CD4-positive, alpha-beta T cell treated with Interleukin-2 at 100 ng/mL for 4 hours (primary cell): ENCODE measurements around the gene SSU72.

Source experiments
- DNase-seq: peaks from one replicate; pipeline ENCODE4 v3.0.0-alpha.2; 2020; ENCODE audit warnings: low spot score

The SSU72 gene

GRCh38 chr1:1610796-1611195 lies 36.1 kb upstream of the SSU72 start:
- no peak for DNase-seq

DNA sequence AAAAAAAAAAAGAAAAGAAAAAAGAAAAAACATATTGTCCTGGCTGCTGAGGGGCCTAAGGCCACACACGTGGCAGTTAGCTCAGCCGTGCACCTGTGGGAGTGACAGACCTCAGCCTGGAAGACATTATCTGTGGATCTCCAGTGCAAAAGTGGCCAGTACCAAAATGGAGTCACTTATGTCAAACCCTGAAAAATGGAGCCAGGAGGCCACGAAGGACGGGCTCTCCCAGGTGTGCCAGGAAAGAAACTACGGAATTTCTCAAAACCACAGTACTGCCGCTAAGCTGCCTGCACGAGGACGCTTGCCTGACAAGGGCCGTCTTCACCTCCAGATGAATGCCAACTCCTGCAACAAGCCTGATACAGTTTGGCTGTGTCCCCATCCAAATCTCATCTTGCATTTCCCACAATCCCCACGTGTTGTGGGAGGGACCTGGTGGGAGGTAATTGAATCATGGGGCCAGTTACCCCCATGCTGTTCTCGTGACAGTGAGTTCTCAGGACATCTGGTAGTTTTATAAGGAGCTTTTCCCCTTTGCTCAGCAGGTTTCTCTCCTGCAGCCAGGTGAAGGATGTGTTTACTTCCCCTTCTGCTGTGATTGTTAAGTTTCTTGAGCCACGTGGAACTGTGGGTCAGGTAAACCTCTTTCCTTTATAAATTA lies 35.3 kb upstream of the SSU72 start:
- DNase-seq: no peak

- no peak for DNase-seq
These were observed 31.6 kb upstream of the SSU72 start for GRCh38 chr1:1606232-1606631.

DNA sequence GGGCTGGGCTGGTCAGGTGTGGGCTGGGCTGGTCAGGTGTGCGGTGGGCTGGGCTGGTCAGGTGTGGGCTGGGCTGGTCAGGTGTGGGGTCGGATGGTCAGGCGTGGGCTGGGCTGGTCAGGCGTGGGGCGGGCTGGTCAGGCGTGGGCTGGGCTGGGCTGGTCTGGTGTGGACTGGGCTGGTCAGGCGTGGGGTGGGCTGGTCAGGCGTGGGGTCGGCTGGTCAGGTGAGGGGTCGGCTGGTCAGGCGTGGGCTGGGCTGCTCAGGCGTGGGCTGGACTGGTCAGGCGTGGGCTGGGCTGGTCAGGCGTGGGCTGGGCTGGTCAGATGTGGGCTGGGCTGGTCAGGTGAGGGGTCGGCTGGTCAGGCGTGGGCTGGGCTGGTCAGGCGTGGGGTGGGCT lies 31.1 kb upstream of the SSU72 start:
- no peak for DNase-seq

DNA sequence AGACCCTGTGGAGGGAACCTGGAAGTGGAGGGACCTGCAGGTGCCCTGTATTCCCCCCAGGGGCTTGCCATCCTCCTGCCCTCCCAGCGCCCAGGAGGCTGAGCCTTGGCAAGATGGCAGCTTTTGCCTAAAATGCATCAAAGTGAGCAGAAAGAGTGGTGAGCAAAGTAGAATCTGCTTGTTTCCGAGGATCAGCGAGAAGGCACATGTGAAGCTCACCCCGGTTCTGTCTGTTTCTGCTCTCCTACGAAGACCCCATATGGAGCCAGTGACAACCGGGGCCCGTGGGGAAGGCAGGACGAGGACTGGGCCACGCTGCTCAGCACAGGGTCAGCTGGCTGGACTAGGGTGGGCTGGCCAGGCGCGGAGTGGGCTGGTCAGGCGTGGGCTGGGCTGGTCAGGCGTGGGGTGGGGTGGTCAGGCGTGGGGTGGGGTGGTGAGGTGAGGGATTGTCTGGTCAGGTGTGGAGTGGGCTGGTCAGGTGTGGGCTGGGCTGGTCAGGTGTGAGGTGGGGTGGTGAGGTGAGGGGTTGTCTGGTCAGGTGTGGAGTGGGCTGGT lies 30.4 kb upstream of the SSU72 start:
- DNase-seq: no peak

DNA sequence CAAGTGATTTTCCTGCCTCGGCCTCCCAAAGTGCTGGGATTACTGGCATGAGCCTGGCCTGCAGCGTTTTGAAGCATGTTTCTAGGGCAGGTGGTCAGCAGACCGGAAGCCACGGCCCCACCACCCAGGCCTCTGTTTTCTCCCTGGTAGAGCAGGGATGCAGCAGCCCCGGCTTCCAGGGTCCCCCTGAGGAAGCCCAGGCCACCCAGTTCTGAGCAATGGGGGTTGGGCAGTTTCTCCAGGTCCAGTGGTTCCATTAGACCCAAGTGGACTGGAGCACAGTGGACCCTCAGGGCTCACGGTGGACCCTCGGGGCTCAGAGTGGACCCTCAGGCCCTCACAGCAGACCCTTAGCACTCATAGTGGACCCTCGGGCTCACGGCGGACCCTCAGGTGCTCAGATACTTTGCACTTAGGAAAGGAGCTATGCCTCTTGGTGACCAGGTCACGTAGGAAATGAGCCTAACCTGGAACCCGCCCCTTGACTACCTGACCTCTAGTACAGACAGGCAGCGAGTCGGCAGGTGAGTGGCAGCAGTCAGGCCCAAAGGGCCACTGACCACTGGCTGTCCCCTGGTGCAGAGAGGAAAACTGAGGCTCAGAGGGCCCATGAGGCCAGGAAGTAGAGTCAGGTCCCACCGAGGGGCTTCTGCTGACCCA lies 29.8 kb upstream of the SSU72 start:
- no peak for DNase-seq

DNA sequence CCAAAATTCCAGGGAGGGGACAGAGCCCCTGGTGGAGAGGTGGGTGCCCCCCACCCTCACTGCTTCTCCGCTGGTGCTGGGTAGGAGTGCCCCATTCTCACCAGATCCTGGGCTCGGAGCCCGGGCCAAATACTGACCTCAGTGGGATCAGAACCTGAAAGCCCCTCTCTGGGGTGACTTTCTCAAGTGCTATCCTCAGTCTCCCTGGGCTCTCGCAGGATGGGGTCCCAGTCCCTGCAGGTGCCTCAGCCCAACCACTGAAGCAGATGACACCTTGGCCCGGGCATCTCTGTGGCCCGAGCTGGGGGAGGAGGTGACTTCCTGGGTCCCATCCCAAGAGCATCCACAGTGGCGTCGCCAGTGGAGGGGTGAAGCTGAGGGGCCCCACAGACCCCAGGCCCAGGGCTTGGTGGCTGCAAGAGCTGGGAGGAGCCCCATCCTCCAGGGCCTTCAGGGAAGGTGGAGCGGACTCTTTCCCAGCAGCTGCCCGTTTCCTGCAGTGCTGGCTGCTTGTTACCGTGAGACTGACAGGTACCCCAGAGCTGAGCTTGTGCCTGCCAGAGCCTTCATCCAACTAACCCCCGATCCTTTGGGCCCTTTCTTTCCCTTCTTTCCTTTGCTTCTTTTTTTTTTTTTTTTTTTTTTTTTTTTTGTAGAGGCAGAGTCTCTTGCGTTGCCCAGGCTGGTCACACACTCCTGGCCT lies 29.2 kb upstream of the SSU72 start:
- no peak for DNase-seq

GRCh38 chr1:1602968-1603506 lies 28.4 kb upstream of the SSU72 start:
- no peak for DNase-seq

DNA sequence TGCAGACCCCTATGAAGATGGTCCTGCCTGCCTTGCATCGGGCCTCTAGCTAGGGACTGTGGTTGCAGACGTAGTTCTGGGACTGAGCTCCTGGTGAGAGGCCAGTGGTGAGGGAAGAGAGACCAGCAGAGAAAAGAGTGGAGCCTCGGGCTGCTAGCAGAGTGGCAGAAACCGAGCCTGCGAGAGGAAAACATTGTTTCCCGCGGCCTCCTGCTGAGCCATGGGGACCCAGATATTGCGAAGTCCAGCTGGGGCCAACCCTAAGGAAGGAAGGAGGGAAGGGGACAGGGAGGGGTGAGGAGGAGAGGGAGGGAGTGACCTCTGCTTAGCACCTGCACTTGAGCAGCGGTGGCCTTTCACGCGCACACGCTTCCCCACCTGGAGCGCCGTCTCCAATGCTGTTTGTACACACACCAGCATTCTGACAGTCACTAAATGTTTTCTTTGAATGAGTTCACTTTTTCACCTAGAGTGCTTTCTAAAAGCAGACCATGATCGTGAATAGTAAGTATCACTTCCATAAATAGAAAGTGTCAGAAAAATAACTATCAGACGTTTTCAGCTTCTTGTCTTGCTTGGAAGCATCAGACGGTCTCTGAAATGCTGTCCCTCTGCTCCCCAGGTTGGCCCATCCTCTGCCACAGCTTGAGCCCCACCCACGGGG lies 27.8 kb upstream of the SSU72 start:
- DNase-seq: no peak

GRCh38 chr1:1601564-1602303 lies 27.1 kb upstream of the SSU72 start:
- DNase-seq: no peak

DNA sequence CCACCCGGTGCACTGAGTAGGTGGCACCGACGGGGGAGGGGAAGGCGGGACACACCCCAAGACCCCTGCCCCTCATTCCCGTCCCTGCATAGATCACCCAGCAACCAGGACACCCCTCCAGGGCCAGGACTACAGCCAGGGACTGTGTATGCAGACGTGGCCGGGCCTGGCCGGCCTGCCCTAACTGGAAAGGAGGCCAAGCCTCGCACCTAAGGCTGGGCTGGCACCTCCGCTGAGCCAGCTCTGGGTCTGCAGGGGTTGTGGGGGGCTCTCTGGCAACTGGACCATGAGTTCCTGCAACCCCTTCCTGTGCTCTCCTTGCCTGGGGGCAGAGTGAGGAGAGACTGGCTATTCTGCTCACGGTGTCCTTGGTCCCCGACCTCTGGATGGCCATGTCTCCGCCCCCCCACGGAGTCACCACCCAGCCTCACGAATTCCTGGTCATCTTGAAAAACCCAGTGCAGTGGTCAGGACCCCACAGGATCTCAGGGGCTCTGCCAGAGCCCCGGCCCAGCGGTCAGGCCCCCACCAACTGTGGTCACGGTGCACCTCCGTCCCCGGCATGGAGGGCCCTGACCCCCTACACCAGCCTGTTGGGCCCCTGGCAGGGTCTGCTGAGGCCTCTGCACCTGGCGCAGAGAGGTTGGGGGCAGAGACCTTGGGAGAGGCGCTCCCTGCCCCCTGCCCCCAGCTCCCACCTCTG lies 26.3 kb upstream of the SSU72 start:
- no peak for DNase-seq

DNA sequence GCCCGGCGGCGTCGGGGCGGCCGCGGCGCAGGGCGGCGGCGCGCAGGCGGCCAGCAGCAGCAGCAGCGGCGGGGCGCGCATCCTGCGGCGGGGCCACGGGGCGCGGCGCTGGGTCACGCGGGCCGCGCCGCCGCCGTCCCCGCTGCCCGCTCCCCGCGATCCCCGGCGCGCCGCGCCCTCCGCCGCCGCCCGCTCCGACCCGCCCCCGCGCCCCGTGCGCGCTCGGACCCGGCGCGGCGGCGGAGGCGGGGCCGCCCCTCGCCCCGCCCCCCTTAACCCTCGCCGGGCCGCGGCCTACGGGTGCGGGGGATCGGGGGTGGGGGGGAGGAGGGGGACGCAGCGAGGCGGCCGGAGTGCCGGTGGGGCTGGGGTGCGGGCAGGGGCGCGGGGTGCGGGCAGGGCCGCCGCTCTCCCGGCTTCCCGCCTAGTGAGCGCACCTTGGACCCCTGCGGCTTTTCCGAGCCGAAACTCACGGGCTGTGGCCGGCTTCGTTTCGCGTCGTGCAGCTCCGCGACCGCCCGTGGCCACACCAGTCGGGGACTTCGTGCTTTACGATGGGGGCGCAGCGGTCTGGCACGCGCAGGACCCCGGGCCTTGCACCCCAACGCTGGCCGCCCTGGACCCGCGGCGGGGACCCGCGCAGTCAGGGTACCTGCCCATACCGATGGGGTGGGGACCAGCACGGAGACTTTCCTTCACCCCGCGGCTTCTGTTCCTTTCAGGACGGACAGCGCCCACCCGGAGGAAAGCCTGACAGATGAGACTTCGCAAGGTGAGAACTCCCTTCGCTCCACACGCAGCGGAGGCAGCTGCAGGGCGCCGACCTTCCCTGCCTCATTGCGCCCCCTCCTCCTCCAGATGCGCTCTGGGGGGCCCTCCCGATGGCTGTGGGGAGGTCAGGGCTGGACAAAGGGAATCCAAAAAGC lies 25.5 kb upstream of the SSU72 start, which contains the start of gene FNDC10:
FNDC10 (minus strand) TSS at position 201 of the 926 bp plus-strand sequence; CDS start at position 81, 120 bp downstream.
- DNase-seq: no peak

- DNase-seq: peak; percentile 30
These were observed 24.6 kb upstream of the SSU72 start for GRCh38 chr1:1599030-1599934.

DNA sequence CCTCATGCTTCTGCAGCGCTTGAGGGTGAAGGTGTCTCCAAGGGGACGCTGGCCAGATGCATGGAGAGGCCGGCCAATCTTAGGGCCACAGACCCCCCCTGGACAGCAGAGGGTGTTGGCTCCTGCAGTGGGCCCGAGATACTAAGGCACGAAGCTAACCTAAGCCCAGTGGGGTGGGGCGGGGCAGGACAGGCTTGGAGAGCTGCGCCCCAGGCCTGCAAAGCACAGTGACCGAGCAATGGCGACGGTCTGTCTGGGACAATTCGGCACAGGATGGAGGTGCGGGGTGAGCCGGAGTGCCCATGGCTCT lies 24.0 kb upstream of the SSU72 start:
- no peak for DNase-seq

DNA sequence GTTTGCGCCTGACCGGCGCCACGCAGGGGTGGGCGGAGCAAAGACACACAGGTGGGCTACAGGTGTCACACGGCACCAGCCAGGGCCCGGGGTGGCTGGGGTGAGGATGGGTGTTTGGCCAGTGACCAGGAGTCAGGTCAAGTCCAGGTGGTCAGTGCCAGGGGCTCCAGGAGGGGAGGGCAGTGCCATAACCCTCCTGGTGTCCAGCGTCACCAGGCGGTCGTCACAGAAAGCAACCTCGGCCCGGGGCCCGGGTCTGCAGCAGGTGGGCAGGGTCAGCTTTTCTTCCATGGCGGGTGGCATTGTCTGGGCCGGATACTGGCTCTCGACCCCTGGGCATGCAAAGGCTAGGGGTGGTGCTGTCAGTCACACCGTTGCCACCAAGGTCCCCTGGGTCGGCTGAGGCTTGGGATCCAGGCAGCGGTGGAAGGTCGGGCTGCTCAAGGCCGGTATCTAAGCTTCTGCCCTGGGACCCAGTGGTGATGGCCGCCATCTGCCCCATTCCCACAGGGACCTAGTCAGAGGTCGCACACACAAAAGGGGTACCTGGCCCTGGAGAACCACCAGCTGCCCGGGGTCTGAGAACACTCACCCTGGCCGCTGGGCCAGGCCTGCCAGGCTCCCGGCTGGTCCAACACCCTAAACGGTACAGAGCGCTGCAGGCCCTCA lies 23.5 kb upstream of the SSU72 start:
- no peak for DNase-seq

GRCh38 chr1:1597275-1597930 lies 22.7 kb upstream of the SSU72 start:
- DNase-seq: no peak

GRCh38 chr1:1596493-1597274 lies 22.0 kb upstream of the SSU72 start:
- DNase-seq: no peak
